ENCODE results near the gene KCNK10.

KCNK10 gene

DNA sequence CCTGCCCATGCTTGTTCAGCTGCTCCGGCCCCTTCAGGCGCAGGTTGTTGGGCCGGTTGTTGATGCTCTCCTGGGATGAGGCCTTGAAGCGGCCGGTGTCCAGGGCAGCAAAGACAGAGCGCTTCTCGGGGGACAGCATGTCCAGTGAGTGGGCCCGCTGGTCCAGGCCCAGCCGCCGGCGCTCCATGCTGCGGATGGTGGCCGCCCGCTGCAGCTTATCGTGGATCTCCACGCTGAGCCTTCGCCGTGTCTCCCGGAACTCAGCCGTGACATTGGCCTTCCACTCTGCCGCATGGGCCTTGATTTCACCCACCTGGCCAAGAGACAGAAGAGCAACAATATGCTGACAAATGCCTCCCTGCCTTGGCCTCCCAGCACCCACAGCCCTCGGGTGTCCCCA lies 137.2 kb downstream of the KCNK10 start:
- DNase-seq (ENCODE audit: low read depth, low spot score), result no peak

DNA sequence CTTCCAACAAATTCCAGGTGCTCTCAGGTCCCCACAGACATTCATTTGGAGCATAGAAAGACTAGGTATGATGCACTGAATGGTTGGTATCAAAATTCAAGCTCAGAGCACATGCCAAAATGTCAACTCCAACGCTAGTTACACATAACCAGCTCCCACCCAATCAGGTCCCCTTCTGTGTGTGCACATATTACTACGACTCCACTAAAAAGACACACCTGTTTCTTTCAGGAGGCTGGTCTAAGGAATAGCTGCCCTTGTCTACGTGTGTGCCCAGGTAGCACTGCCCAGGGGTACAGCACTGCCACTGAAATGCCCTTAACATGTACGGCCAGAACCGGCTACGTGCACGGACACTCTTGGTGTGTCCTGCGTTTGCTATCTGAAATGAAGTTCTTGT lies 138.1 kb downstream of the KCNK10 start:
- no peak for DNase-seq (ENCODE audit: low read depth, low spot score)

DNA sequence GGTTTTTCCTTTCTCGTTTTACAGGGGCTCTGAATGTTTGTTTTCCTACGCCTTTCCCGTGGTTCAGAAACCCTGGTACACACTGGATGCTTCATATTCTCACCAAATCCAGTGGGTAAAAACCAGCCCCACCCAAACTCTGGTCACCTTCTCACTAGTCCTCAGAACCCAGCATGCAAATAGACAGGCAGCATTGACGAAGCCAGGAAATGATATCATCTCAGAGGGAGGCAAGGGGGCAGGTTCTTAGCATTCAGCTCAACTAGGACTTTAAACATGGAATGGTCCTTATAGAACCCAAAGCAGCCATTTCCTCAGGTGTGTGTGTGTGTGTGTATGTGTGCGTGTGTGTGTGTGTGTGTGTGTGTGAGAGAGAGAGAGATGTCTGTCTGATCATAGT lies 142.0 kb downstream of the KCNK10 start:
- DNase-seq (ENCODE audit: low read depth, low spot score), result no peak

DNA sequence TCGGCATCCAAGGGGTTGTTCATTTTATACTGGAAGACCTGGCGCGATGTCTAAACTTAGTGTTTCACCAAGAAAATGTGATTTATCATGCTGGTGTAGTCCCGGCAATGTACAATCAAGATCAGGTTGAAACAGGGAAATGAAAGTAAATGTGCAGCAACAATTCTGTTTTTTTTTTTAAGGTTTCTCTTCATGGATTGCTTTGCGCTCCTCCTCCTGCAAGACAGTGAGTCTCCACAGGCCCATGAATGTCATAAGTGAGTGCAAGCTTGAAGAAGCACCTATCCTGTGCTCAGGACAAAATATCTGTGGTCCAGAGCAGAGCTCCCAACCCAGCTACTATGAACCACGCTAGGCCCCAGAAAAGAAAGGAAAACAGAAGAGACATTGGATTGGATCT lies 143.4 kb downstream of the KCNK10 start:
- no peak for DNase-seq (ENCODE audit: low read depth, low spot score)

DNA sequence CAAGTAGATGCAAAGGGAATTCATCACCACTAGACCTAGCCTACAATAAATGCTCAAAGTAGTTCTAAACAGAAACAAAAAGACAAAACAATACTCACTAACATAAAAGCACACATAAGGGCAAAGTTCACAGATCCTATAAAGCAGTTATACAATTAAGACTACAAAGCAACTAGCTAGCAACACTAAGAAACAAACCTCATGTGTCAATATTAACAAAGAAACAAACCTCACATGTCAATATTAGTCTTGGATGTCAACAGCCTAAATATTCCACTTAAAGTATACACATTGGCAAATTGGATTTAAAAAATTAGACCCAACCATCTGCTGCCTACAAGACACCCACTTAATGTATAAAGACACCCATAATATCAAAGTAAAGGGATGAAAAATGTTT lies 152.7 kb downstream of the KCNK10 start:
- no peak for DNase-seq (ENCODE audit: low read depth, low spot score)

DNA sequence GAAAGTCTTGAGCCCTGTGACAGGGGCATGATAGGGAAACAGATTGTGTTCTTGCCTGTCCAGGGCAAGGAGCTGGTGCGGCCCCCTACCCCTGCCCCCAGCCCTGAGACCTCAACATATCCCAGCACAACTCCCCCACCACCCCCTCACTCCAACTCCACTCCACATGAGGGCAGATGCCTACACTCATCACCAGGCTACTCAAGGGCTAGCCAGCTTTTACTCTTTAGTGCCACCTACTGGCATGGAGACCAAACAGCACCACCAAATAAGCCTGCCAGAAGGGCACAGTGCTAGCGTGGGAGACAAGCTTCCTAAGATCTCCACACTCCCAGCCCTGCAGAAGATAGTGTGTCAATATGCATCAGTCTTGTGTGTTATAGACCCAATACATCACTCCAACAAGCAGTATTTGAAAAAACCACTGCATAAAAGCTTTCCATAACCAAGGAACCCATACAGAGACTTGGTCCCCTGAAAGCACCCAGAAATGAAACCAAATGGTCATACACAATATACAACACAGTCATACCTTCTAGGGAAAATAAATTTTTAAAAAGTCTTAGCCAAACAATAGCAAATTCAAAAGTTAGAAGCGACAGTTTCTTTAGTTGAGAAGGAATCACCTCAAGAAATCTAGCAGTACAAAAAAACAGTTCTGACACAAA lies 154.4 kb downstream of the KCNK10 start:
- no peak for DNase-seq (ENCODE audit: low read depth, low spot score)

DNA sequence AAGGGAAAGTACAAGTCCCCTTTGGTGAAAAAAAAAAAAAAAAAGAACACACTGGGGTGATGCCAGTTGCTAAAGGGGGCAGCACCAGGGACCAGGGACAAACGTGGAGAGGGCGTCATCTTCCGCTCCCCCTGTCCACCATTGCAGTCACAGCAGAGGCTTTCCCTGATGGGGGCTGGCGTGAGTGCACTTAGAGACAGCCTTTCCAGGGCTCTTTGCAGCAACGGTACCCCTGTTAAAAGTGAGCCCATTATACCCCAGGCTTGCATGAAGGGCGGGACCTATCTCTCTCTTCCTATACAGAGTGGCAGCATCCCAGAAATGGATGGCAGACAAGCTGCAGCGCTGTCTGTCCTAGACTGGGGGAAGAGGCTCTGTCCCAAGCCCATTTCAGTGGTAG lies 155.0 kb downstream of the KCNK10 start:
- DNase-seq (ENCODE audit: low read depth, low spot score), result no peak

DNA sequence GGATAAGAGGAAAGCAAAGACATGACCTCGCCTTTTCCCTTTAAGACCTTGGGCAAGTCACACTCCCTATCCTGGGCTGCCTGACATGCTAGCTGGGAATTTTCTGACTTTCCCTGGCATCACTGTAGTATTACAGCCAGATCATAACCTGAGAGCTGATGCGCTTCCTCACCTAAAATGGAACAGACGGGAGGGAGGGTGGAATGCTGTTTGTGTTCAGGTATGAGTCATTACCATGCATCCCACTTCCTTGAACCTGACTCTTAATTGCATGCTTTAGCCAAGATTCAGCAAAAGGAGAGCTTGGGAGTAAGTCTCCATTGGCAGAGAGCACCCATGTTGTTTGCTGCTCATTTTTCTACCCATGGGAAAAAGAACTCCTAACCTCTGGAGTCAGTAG lies 156.5 kb downstream of the KCNK10 start:
- DNase-seq (ENCODE audit: low read depth, low spot score), result no peak

DNA sequence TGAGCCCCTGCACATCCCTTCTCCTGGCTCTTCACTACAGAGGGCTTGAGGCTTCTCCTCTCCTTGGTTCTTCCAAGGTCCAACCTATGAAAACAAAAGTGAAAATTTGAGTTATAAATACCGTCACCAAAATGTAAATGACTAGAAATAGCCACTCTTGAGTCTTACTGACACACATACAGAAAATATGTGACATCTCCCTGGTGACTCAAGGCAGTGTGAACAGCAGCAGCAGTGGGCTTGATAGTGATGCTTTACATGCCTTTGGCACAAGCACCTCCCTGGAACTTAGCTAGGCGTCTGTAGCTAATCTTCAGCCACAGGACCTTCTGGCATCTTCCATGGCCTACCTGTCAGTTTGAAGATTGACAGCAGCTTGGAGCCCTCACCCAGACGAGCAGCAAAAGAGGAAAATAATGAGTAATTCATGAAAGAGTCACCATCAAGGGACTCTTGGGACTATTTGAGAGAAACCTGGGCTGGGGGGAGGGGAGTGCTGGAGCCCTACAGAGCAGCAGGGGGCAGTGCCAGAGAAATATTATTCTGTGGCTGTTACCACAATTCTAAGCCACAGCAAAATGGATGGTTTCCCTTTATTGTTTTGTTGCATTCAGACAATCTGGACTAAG lies 158.0 kb downstream of the KCNK10 start:
- DNase-seq (ENCODE audit: low read depth, low spot score), result no peak

DNA sequence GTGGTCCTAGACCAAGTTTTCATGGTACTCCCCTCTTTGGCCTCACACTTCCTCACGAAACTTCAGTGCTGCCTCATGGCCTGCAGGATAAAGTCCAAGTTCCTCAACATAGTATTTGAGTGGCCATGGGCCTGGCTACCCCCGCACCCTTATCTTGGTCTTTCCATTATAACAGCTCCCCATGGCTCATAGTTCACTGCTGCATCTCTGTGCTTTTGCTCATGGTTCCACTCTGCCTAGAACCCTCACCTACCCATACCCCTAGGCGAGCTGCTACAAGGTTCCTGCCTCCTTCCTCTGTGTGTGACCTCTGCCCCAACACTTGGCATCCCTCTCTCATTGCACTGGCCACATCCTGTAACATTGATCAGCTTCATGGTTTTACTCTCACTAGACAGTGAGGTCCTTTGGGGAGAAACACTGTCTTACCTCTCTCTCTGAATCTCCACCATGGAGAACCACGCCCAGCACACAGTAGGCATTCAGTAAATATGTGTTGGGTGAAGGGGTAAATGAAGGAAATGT lies 159.3 kb downstream of the KCNK10 start:
- no peak for DNase-seq (ENCODE audit: low read depth, low spot score)

DNA sequence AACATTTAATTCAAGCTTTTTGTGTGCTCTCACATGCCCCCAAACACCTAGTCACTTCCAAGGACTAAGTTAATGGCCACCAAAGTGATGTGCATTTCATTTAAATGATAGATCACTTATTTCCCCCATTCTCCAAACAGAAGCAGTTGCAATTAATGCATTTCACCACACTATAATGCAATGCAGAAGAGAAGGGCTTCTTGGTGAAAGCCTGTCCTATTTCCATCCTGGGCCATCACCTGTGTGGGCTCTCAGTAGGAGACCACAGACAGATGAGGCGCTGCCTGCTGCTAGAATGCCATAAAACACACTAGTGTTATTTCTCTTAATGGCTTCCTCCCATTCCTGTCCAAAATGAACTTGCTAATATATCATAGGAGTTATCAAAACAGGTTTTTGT lies 166.9 kb downstream of the KCNK10 start:
- no peak for DNase-seq (ENCODE audit: low read depth, low spot score)

DNA sequence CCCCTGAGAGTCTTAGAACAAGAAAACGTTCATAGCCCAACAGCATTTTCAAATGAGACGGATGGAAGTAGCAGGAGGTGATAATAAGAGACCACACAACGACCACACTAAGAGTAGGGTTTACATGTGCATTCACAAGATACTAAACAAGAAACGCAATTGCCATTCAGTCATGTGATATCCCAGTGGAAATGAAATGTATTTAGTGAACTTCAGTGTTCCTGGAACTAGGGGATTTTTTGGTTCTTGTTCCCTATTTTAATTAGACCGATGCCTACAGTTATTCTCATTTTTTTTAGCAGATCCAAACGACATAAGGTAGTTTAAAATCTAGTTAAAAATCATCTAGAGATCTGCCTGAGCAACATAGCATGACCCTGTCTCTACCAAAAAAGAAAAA lies 168.1 kb downstream of the KCNK10 start:
- no peak for DNase-seq (ENCODE audit: low read depth, low spot score)

DNA sequence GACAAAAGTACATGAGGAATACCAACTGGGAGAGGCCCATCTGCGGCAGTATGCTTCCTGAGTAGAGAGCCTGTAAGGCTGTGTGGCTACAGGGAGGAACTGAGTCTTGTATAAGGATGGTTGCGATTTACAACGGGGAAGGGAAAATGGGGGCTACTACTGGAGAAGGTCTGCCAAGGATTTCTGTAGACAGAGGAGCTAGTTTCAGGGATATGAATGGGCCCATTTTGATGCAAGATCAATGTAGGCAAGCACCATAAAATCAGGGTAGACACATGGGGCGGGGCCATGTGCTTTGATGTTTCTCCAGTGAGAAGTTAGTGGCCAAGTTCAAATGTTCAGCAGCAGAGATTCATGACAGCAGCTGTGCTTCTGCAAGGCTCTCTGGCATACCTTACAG lies 168.7 kb downstream of the KCNK10 start:
- no peak for DNase-seq (ENCODE audit: low read depth, low spot score)

DNA sequence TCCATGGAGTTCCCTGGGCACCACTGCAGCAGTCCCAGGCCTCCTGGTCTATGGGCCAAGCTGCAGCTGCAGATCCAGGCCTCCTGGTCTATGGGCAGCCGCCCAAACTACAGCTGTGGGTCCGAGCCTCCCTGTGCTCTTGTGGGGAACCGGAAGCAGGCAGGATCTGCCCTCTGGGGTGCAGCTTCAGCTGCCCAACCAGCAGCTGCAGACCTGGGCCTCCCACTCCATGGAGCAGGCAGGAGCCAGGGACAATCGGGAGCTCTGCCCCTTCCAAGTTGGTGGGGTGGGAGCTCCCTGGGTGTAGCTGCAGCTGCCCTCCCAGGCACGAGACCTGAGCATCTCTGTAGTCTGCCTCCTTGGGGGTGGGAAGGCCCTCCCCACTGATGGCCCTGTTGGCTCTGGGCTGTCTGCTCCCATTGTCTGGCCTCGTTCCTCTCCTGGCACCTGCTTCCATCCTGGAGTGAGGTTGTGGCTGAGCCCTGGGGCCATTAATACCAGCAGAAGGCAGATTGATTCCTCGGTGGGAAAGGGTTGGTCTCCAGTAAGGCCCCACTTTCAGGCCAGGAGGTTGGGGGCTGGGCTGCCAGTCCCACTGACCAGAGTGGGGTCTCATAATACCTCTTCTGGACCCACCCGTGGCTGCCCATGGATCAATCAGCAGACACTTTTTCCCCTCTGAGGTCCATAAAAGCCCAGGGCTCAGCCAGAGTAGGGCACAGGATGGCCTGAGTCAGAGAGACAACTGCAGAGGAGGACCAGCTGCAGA lies 176.0 kb downstream of the KCNK10 start:
- DNase-seq (ENCODE audit: low read depth, low spot score), result no peak

DNA sequence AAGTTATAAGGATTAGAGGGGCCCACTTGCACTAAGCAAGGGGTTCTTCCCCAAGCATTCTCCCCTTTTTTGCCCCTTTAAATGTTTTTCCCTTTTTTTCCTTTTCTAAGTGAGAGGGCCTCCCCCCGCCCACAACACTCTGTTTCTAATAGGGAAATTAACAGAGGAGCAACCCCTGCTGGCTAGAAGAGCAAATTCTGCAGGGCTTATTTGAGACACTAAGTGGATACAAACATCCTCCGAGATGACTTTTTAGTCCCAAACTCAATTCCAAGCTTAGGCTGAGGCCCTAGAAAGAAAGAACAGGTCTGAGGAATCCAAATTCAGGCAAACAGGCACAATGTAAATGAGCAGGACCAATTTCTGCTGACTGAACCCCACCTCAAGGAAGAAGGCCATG lies 179.3 kb downstream of the KCNK10 start:
- DNase-seq (ENCODE audit: low read depth, low spot score), result no peak

DNA sequence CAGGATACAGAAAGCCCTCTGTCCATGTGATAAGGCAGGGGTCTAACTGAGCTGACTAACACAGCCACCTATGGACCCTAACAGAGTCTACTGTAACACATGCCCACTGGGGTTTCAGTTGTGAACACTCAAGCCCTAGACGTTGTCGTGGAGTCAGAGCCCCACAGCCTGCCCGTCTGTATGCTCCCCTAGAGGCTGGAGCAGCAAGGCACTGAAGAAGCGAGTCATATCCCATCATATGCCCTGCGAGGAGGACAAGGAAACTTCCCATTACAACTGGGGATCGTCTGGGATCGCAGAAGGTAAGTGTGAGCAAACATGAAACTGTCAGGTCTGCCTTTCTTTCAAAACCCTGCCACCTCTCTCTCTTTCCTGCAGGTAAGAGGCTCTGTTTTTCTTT lies 180.1 kb downstream of the KCNK10 start:
- DNase-seq (ENCODE audit: low read depth, low spot score), result no peak

DNA sequence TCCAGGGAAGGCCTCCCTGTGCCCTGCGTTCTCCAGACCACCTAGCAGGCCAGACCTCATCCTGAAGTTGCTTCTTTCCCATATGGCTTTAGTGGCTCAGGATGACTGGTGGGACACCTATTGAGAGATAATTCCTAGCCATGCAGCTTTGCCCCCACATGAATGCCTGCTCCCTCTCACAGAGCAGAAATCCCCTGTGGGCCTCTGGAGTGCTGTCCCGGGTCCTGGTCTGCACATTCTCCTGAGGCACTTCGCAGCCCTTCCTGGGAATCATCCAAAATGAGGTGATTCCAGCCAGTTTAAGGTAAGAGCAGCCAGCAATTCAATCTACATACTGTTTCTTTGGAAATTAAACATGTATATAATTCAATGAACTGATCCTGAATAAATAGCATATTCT lies 182.2 kb downstream of the KCNK10 start:
- no peak for DNase-seq (ENCODE audit: low read depth, low spot score)

DNA sequence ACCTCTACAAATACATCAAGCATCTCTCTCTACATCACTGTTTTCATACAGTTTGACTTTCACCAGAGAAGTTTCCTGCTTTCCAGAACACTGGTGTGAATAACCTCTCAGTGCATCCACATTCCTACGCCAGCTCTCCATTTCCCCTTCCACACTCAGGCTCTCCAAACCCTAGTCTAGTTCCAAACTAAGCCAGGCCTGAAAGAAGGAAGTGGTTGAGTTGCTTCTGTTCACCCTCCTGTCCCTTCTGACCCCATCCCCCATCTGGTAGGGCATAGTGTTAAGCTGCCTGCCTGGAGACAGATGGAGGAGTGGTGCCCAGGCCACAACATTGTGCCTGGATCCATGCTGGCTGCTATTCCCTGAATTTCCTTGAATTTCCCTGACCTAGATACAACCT lies 185.7 kb downstream of the KCNK10 start:
- DNase-seq (ENCODE audit: low read depth, low spot score), result no peak
